ENCODE measurements around the gene KRTAP5-5.
"Not testable (repeated sequence)": the region's sequence is repeated elsewhere in the genome, so short reads cannot be mapped to it uniquely, and the experiment has no call there.

Gene KRTAP5-5

GRCh38 chr11:1629326-1630185 lies at the start of gene KRTAP5-5:
Gene KRTAP5-5, plus strand, starts transcription at chr11:1629775. Its CDS starts 66 bp downstream, at chr11:1629841.
- no peak for DNase-seq

DNA sequence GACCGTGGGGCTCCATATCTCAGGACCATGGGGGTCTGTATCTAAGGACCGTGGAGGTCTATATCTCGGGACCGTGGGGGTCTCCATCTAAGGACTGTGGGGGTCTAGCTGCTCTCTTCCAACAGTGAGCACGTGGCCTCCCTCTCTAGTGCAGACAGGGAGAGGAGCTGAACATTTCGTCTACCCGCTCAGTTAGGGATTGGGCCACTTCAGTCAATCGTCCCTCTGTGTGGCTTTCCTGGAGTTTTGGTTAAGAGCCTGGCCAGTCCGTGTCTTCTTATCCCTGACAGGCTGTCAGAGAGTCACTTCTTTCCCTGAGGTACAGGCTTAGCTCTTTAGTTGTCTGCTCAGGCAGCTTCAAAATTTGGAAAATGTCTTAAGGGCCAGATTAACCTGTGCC lies 47.6 kb upstream of the KRTAP5-5 start:
- no peak for DNase-seq

GRCh38 chr11:1582909-1583308 lies 46.7 kb upstream of the KRTAP5-5 start:
- DNase-seq = not testable (repeated sequence)

DNA sequence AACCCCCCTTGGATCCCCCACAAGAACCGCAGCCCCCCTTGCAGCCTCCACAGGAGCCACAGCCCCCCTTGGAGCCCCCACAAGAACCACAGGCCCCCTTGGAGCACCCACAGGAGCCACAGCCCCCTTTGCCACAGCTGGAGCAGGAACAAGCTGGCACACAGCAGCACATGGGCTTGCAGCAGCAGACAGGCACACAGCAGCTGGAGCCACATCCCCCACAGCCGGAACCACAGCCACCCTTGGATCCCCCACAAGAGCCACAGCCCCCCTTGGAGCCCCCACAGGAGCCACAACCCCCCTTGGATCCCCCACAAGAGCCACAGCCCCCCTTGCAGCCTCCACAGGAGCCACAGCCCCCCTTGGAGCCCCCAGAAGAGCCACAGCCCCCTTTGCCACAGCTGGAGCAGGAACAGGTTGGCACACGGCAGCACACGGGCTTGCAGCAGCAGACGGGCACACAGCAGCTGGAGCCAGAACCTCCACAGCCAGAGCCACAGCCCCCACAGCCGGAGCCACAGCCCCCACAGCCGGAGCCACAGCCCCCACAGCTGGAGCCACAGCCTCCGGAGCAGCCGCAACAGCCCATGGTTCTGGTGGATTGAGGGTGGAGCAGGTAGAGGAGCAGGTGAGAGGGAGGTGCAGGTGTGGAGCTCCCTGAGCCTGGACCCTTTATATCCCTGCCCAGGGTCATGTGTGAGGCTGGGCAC lies 44.8 kb upstream of the KRTAP5-5 start, which contains the start of gene KRTAP5-1:
KRTAP5-1 (minus strand) TSS at position 623 of the 710 bp plus-strand sequence; CDS start at position 589, 34 bp downstream.
- DNase-seq = not testable (repeated sequence)

DNA sequence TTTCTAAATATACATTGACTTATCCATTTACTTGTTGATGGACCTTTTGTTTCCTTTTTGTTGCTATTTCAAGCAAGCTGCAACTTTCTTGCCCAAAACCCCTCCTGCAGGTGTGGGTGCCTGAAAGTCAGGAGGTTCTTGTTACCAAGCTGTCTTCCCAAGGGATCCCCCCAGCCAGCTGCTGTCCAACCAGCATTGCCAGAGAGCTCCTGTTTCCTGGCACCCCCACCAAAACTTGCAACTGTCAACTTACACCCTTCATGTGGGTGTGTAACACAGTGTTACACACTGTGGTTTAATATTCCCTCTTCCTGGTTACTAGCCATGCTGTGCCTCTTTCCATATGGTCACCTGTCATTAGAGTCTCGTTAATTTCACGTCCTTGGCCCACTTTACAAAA lies 42.9 kb upstream of the KRTAP5-5 start:
- DNase-seq = no peak

DNA sequence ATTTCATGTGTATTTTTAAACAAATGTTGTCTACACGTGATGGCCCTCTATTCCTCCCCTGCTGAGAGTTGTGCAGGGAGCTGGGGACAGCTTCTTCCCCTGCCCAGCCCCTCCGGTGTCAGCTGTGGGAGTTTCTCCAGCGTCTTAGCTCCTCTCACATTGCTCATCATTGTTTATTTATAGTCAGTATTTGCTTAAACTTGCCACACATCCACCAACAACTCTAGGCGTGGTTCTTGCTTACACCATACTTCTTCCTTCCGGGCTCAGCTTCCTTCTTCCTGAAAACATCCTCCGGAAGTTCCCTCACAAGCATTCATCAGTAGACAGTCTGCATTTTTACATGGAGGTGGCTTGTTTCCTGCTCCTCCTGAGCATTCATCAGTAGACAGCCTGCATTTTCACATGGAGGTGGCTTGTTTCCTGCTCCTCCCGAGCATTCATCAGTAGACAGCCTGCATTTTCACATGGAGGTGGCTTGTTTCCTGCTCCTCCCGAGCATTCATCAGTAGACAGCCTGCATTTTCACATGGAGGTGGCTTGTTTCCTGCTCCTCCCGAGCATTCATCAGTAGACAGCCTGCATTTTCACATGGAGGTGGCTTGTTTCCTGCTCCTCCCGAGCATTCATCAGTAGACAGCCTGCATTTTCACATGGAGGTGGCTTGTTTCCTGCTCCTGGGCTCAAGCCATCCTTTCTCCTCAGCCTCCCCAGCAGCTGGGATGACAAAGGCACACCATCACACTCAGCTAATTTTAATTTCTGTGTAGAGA lies 40.2 kb upstream of the KRTAP5-5 start:
- peak; percentile 6 to 16 for DNase-seq

DNA sequence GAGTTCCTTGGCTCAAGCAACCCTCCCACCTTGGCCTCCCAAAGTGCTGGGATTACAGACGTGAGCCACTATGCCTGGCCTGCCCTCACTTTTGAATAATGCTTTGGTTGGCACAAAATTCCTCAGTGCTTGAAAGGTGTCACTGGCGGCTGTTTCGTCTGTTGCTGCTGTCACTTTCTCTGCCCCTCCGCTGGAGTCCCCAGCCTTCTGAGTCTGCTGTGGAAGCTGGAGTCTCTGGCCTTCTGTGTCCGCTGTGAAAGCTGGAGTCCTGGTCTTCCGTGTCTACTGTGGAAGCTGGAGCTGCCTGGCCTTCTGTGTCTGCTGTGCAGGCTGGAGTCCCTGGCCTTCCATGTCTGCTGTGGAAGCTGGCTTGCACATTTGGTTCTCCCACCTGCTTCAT lies 39.6 kb upstream of the KRTAP5-5 start:
- DNase-seq = no peak

DNA sequence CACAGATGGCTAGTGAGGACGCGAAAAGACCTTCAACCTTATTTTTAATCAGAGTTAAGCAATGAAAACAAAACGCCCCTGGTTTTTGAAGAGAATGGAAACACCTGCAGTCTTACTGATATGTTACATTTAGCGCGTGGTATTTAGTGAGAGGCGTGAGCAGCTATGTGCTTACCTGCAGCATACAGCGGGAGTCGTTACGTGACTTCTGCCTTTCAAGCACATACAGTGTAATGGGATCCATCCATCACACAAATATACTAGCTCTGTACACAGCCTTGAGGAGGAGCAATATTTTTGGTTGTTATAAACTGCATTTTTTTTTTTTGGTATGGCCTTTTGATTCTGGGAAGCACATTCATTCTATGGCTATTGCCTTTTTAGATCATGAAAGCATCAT lies 36.9 kb upstream of the KRTAP5-5 start:
- no peak for DNase-seq

DNA sequence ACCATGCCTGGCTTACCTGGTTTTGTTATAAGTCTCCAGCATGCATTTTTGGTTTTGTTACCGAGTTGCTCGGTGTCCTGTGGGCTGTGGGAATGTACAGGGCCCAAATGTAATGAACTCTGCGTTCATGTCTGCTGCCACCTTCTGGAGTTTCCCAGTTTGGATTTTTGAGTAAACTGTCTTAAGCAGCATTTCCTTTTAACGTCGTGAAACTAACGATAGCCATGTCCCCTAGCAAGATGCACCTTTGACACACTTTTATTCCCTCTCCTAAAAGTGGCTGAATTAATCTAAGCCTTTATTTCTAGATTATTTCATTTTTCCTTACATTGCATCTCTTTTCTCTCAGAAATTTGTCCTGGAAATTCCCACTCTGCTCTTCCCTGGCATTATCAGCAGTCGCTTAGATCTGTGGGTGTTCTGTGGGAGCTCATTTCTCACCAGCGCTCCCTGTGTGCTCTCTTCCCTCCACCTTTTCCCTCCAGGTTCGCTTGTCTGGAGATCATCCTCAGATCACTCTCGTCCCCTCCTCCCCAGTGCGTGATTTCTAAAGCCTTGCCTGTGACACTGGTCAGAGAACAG lies 33.5 kb upstream of the KRTAP5-5 start:
- DNase-seq = not testable (repeated sequence)

GRCh38 chr11:1596576-1597121 lies 32.9 kb upstream of the KRTAP5-5 start:
- DNase-seq = not testable (repeated sequence)

GRCh38 chr11:1597331-1597993 lies 32.1 kb upstream of the KRTAP5-5 start:
- DNase-seq = no peak

GRCh38 chr11:1597994-1598380 lies 31.6 kb upstream of the KRTAP5-5 start, which contains the start of gene KRTAP5-2:
Gene KRTAP5-2, minus strand, starts transcription at chr11:1598294. Its CDS starts 44 bp downstream, at chr11:1598250.
- no peak for DNase-seq

DNA sequence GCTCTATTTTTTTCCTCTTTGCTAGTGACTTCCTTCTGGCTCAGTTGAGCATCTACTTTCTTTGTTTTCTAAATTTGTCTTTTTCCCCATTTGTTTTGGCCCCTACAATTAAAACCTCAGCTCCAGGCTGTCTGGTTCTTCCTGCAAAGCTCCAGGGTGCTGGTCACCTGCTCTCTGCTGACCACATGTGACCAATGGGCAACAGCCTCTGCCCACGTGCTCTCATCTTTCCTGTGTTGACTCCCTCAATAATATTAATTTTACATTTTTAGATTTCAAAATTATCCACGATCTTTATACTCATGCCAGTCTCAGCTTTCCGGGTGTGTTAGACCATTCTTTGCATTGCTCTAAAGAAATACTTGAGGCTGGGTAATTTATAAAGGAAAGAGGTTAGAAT lies 31.2 kb upstream of the KRTAP5-5 start:
- not testable (repeated sequence) for DNase-seq

DNA sequence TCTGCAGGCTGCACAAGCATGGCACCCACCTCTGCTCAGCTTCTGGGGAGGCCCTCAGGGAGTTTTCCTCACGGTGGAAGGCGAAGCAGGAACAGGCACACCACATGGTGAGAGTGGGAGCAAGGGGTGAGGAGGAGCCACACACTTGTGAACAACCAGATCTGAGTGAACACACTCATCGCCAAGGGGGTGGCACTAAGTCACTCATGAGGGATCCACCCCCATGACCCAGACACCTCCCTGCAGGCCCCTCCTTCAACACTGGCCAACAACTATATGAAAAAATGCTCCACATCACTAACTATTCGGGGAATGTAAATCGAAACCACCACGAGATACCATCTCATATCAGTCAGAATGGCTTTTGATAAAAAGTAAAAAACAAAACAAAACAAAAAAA lies 30.8 kb upstream of the KRTAP5-5 start:
- DNase-seq = no peak

DNA sequence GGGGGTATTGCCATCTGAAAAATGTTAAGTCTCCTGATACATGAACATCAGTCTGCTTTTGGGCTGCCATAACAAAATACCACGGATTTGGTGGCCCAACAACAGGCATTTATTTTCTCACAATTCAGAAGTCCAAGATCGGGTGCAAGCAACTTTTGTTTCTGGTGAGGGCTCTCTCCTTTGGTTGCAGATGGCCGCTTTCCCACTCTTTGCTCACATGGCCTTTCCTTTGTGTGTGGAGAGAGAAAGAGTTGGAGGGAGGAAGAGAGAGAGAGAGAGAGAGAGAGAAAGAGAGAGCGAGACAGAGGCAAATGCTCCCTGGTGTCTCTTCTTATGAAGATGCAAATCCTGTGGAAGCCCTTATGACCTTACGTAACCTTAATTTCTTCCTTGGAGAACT lies 28.9 kb upstream of the KRTAP5-5 start:
- no peak for DNase-seq

GRCh38 chr11:1601663-1602062 lies 27.9 kb upstream of the KRTAP5-5 start:
- not testable (repeated sequence) for DNase-seq

GRCh38 chr11:1603629-1604028 lies 25.9 kb upstream of the KRTAP5-5 start:
- no peak for DNase-seq

GRCh38 chr11:1604181-1604580 lies 25.4 kb upstream of the KRTAP5-5 start:
- no peak for DNase-seq

DNA sequence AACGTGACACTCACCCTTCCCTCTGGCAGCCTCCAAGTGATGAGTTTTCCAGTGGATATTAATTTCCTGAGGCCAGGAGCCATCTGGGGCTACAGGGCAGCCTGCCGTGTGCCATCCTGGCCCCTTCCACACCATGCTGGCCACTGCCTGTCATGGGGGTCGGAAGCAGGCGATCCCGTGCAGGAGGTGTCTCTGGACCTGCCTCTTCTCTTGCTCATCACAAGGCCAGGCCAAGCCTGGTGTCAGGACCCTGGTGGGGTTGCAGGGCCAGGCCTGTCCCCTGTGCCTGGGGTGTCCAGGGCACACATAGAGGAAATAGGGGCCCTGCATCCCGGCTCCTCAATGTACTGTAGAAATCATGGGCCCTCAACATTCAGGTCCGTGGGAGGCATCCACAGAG lies 24.9 kb upstream of the KRTAP5-5 start:
- no peak for DNase-seq

DNA sequence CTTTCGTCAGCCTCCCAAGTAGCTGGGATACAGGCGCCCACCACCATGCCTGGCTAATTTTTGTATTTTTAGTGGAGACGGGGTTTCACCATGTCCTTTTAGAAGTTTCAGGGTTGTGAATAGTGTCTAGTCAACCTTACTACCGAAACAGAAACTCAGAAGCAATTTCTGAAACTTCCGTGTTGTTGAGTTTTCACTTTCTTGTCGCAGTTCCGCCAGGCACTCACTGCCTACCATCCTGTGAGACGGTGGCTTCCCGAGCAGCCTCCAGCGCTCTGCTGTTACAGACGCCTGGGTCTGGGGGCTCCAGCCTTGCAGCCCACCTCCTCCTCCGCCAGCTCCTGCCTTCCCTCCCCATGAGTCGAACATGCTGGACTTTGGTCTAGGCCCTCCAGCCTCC lies 23.7 kb upstream of the KRTAP5-5 start:
- not testable (repeated sequence) for DNase-seq

DNA sequence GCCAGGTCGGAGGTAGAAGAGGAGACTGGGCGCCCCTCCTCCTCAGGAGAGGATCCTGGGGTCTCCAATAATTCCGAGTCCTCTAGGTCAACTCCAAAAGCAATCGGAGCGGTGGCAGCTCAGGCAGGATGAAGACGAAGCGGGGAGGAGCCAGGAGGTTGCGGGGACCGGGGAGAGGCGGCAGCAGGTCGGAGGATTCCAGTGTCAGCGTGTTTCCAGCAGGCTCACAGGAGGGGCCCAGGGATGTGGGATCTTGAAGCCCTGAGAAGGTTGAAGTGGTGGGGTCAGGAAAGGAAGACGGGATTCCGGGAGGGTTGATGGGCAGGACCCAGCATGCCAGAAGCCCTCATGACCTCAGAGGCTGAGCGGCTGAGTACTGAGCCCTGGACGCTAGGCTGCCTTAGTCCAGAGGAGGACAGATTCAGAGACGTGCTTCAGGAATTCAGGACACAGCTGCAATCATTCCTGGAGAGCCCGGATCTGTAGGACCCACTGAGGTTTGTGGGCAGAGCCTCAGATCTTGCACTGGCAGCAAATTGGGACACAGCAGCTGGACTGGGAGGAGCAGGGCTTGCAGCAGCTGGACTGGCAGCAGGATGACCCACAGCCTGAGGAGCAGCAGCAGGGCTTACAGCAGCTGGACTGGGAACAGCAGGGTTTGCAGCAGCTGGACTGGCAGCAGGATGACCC lies 22.3 kb upstream of the KRTAP5-5 start:
- DNase-seq = not testable (repeated sequence)
